CD14-positive monocyte (primary cell): ENCODE measurements around the gene FOXE3. TPM values are rescaled to one million over a fixed set of nuclear protein-coding genes. Genes with fewer than 3 reads are reported as not detected.

Experiments
- DNase-seq, 3 donors: peaks; one replicate each; pipeline ENCODE4 v3.0.0-alpha.2; 2011 to 2022
- H2AFZ ChIP-seq: 2 replicates; pipeline ENCODE4 v1.6.0; 2012; ENCODE audit warnings: mild to moderate bottlenecking, low read depth, low read length, inconsistent platforms; ENCODE audit not compliant: insufficient read depth, poor library complexity, severe bottlenecking
- H3K27ac ChIP-seq, 2 donors: 1 replicate in 1 of 2; 2 replicates in 1 of 2; pipeline ENCODE4 v1.5.1; 2012 to 2013; ENCODE audit warnings: low read length in 2 of 2, control low read depth in 1 of 2, inconsistent platforms in 1 of 2, low read depth in 1 of 2, mild to moderate bottlenecking in 1 of 2
- H3K27me3 ChIP-seq, 2 donors: one replicate each; pipeline versions ENCODE4 v1.6.0 to v1.6.1; 2011 to 2013; ENCODE audit warnings: low read length in 2 of 2; ENCODE audit not compliant: control insufficient read depth in 2 of 2, insufficient read depth in 2 of 2
- H3K36me3 ChIP-seq, 2 donors: replicated peaks in 1 of 2; 1 replicate in 1 of 2; 2 replicates in 1 of 2; pipeline versions ENCODE4 v1.5.1 to v1.6.1; 2012 to 2013; ENCODE audit warnings: low read length in 2 of 2, control low read depth in 1 of 2, inconsistent platforms in 1 of 2, mild to moderate bottlenecking in 1 of 2; ENCODE audit not compliant: insufficient read depth in 2 of 2, control insufficient read depth in 1 of 2
- H3K4me1 ChIP-seq, 2 donors: 1 replicate in 1 of 2; 2 replicates in 1 of 2; pipeline versions ENCODE4 v1.5.1 to v1.6.1; 2012 to 2013; ENCODE audit warnings: low read length in 2 of 2, control low read depth in 1 of 2, inconsistent platforms in 1 of 2, mild to moderate bottlenecking in 1 of 2, moderate library complexity in 1 of 2; ENCODE audit not compliant: insufficient read depth in 2 of 2, control insufficient read depth in 1 of 2
- H3K4me2 ChIP-seq: replicated peaks from 2 replicates; pipeline ENCODE3; 2012; ENCODE audit warnings: low read length, moderate library complexity, mild to moderate bottlenecking; ENCODE audit not compliant: poor library complexity, severe bottlenecking; ENCODE audit errors: extremely low read depth
- H3K4me3 ChIP-seq, 3 experiments: fragments of 200-600 bp in 1 of 3; sonication (generic) in 1 of 3; replicated peaks in 1 of 3; 1 replicate in 2 of 3; 2 replicates in 1 of 3; pipeline ENCODE4 v1.5.1; 2011 to 2013; ENCODE audit warnings: low read length in 3 of 3, mild to moderate bottlenecking in 3 of 3, control low read depth in 2 of 3, low read depth in 2 of 3, inconsistent platforms in 1 of 3, moderate library complexity in 1 of 3
- H3K79me2 ChIP-seq: 2 replicates; pipeline ENCODE4 v1.6.0; 2012; ENCODE audit warnings: mild to moderate bottlenecking, control low read depth, inconsistent platforms, low read length, moderate library complexity; ENCODE audit not compliant: insufficient read depth
- H3K9ac ChIP-seq: 2 replicates; pipeline ENCODE4 v1.6.0; 2017; ENCODE audit warnings: low read length, mild to moderate bottlenecking; ENCODE audit not compliant: insufficient read depth, poor library complexity, severe bottlenecking
- H3K9me3 ChIP-seq, 2 donors: replicated peaks in 1 of 2; 1 replicate in 1 of 2; 2 replicates in 1 of 2; pipeline versions ENCODE4 v1.5.1 to v1.6.1; 2012 to 2013; ENCODE audit warnings: low read length in 2 of 2, control low read depth in 1 of 2; ENCODE audit not compliant: control insufficient read depth in 1 of 2, insufficient read depth in 1 of 2
- H4K20me1 ChIP-seq: 2 replicates; pipeline ENCODE4 v1.6.0; 2012; ENCODE audit warnings: mild to moderate bottlenecking, low read length, control low read depth, moderate library complexity; ENCODE audit not compliant: insufficient read depth
- H3K27ac Mint-ChIP-seq, 7 donors: one replicate each; pipeline ENCODE4 v1.8.0; 2020; ENCODE audit warnings: mild to moderate bottlenecking in 7 of 7, mixed read lengths in 7 of 7, moderate library complexity in 6 of 7, inconsistent platforms in 2 of 7
- H3K27me3 Mint-ChIP-seq, 3 donors: one replicate each; pipeline ENCODE4 v1.8.0; 2021 to 2022; ENCODE audit warnings: low read depth in 3 of 3, mild to moderate bottlenecking in 3 of 3, mixed read lengths in 3 of 3, moderate library complexity in 3 of 3, inconsistent platforms in 1 of 3
- H3K36me3 Mint-ChIP-seq, 2 donors: one replicate each; pipeline ENCODE4 v1.8.0; 2020; ENCODE audit warnings: mixed read lengths in 2 of 2, inconsistent platforms in 1 of 2, mild to moderate bottlenecking in 1 of 2
- H3K4me1 Mint-ChIP-seq: one replicate; pipeline ENCODE4 v1.8.0; 2020; ENCODE audit warnings: mild to moderate bottlenecking, mixed read lengths
- H3K4me3 Mint-ChIP-seq, 2 donors: one replicate each; pipeline ENCODE4 v1.8.0; 2020; ENCODE audit warnings: mild to moderate bottlenecking in 2 of 2, mixed read lengths in 2 of 2, moderate library complexity in 1 of 2
- H3K9me3 Mint-ChIP-seq, 7 donors: one replicate each; pipeline ENCODE4 v1.8.0; 2020 to 2022; ENCODE audit warnings: mixed read lengths in 7 of 7, mild to moderate bottlenecking in 6 of 7, moderate library complexity in 6 of 7, inconsistent platforms in 2 of 7
- CTCF ChIP-seq: fragments of 200-600 bp; IDR thresholded peaks from one replicate; pipeline ENCODE4 v1.8.0; 2022; ENCODE audit warnings: antibody characterized with exemption, mild to moderate bottlenecking
- WGBS: methylation state at CpG from one replicate; pipeline ENCODE4 v1.1.5; 2013; ENCODE audit warnings: missing lambda C conversion rate; ENCODE audit not compliant: insufficient coverage; 5-methylcytosine and 5-hydroxymethylcytosine counted together
- intact Hi-C, 2 donors: fragments of 100-400 bp; cut with micrococcal nuclease; formaldehyde crosslinking; loops; one replicate each; pipeline versions ENCODE4 v1.15.0 to v1.15.1; 2023
- polyA plus RNA-seq, 3 donors: library from polyadenylated mRNA; depleted of rRNA in 1 of 3; unstranded in 2 of 3; stranded (reverse) in 1 of 3; fragments of 300-500 nt in 2 of 3; fragments of >200 nt in 1 of 3; fragmentation: Illumina TruSeq in 2 of 3; gene quantifications; 1 replicate in 2 of 3; 2 replicates in 1 of 3; pipeline ENCODE4 v1.2.3, GENCODE V29; 2012 to 2021

The FOXE3 gene
- polyA plus RNA-seq, 3 donors = not detected

GRCh38 chr1:47417170-47418044 lies 1.3 kb downstream of the FOXE3 start:
- H3K4me2 ChIP-seq = no peak overlapping the region
- DNase-seq = no peak
- Mint-ChIP-seq H3K4me1 (peaks cover 2% of the 10 kb centered on the region), H3K36me3 (no peaks in the 10 kb centered on the region), H3K9me3 (peaks cover 0 to 13% (median 5%) of the 10 kb centered on the region in 7 donors), H3K27me3 (peaks cover 69 to 81% (median 73%) of the 10 kb centered on the region in 3 donors), H3K27ac (no peak overlapping the region), H3K4me3 (peak overlapping the region in 1 of 2 donors; percentile 86)
- H3K9me3 ChIP-seq = peaks cover 0 to 15% of the 10 kb centered on the region in 2 donors
- no peaks in the 10 kb centered on the region for H3K4me1 ChIP-seq
- TF ChIP-seq CTCF = no peak
- H2AFZ ChIP-seq = no peak overlapping the region
- H3K36me3 ChIP-seq = no peaks in the 10 kb centered on the region
- H3K27me3 ChIP-seq = peaks cover 59 to 69% of the 10 kb centered on the region in 2 donors
- intact Hi-C loops = no loop called here
- no peaks in the 10 kb centered on the region for H3K79me2 ChIP-seq
- 41% methylated on average over 35 of the region's 39 CpGs for WGBS
- no peak overlapping the region for H3K9ac ChIP-seq
- no peak overlapping the region for H3K27ac ChIP-seq
- H4K20me1 ChIP-seq = no peaks in the 10 kb centered on the region
- H3K4me3 ChIP-seq = no peak overlapping the region

DNA sequence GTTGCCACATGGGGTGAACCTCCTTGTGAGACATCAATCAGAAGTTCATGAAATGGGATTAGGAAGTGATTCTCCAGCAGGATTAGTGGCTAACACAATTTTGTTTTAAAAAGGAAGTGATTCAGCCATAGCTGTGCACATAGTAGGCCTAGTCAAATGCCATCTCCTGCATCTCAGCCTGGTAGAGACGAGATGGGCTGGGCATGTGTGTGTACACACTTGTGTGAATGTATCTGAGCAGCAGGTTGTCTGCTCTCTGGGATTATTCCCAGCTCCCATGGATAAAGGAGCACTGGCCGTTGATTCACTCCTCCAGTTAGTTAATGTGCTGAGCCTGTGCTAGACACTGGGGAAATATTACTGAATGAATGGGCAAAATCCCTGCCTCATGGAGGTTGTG lies 2.0 kb downstream of the FOXE3 start:
- Histone ChIP-seq H3K79me2 (no peaks in the 10 kb centered on the region), H3K4me1 (no peaks in the 10 kb centered on the region), H2AFZ (no peak overlapping the region), H3K36me3 (no peaks in the 10 kb centered on the region), H3K27me3 (peaks cover 60 to 68% of the 10 kb centered on the region in 2 donors), H3K9me3 (peaks cover 0 to 15% of the 10 kb centered on the region in 2 donors), H3K9ac (no peak overlapping the region), H4K20me1 (no peaks in the 10 kb centered on the region), H3K27ac (no peak overlapping the region), H3K4me2 (no peak overlapping the region), H3K4me3 (no peak overlapping the region)
- WGBS = 100% methylated on average over 1 of the region's 2 CpGs
- TF ChIP-seq CTCF = no peak
- Mint-ChIP-seq H3K27me3 (peaks cover 64 to 86% (median 70%) of the 10 kb centered on the region in 3 donors), H3K4me1 (peaks cover 2% of the 10 kb centered on the region), H3K4me3 (peak overlapping the region in 1 of 2 donors; percentile 86), H3K27ac (no peak overlapping the region), H3K9me3 (peaks cover 0 to 13% (median 5%) of the 10 kb centered on the region in 7 donors), H3K36me3 (no peaks in the 10 kb centered on the region)
- no peak for DNase-seq
- intact Hi-C loops = no loop called here
